Measurements from ENCODE around the gene MFSD2B.
"Not testable (repeated sequence)": the region's sequence is repeated elsewhere in the genome, so short reads cannot be mapped to it uniquely, and the experiment has no call there.

Gene MFSD2B

DNA sequence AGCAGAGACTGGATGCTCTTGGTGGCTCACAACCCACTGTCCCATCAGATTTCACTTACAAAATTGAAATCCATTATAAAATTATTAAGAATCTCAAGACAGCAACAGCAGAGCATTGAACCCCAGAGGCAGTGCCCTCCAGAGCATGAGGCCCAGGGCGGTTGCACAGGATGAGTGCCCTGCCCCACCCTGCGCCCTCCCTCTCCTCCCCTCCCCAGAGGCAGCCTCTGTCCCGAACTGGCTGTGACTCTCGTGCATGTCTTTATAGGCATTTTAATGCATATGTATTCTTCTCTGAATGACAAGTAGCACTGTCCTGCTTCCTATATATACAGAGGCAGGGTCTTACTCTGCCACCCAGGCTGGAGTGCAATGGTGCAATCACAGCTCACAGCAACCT lies 10.4 kb downstream of the MFSD2B start:
- no peak for DNase-seq

DNA sequence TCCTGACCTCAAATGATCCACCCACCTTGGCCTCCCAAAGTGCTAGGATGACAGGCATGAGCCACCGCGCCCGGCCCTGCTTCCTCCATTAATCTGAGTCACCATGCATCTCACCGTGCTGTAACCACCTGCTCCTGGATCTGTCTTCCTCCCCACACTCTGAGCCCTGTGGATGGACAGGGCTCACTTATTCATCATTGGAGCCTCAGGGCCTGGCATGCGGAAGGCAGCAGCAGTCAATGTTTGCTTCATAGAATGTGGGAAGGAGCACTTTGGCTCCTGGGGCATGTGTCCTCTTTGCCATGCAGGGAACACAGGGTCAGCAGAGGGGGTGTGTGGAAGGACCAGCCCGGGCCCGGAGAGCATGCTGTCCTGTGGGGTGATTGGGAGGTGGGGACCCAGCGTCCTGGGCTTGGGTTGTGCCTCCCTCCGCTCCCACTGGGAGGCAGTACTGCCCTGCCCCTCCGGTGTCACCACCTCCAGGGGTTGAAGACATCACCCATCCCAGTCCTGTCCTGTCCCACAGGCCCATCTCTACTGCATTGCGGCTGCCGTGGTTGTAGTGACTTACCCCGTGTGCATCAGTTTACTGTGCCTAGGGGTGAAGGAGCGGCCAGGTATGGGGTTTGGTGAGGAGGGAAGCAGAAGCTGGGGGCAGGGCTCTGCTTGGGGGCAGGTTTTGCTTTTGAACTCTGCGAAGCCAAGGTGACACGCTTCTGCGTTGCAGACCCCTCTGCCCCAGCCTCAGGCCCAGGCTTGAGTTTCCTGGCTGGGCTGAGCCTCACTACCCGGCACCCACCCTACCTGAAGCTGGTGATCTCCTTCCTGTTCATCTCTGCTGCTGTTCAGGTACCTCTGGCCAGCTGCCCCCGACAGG lies 11.5 kb downstream of the MFSD2B start:
- no peak for DNase-seq

DNA sequence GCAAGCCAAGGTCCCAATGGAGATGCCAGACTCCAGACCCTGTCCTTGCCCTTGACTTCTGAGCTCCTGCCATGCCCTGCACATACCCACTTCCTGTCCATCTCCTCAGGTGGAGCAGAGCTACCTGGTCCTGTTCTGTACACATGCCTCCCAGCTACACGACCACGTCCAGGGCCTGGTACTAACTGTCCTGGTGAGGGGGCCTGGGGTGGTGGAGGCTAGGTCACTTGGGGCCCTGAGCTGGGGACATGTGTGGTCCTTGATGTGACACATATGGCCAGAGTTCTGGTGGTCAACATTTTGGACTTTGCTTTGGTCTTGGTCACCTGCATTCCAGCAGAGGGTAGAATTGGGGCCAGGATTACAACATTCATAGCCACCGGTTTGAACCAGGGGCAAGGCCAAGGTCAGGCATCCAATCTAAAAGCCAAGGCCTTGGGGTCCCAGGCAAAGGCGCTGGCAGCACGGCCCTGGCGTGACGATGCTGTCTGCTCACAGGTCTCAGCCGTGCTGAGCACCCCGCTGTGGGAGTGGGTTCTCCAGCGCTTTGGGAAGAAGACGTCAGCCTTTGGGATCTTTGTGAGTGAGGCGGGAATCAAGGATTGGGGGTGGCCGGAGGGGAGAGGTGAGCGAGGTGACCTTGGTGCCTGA lies 12.6 kb downstream of the MFSD2B start:
- no peak for DNase-seq

DNA sequence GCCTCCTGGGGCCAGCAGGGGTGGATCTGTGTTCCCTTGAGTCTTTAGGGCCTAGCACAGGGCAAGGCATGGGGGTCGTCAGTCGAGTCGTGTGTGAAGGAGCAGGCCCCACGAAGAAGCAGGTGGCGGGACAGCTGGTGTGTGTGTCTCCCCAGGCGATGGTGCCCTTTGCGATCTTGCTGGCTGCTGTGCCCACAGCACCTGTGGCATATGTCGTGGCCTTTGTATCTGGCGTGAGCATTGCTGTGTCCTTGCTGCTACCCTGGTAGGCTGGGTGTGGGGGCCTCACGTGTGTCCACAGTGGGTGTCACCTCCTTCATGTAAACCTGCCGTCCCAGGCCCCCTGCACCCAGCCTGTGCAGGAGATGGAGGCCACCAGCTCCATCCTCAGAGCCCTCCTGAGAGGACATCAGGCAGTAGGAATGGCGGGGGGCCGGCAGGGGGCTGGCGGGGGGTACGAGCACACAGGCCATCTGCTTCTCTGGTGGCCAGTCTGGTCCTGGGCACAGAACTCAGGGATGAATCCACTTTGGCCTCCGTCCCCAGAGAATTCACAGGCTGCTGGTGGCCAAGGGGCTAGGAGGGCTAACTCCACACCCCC lies 13.2 kb downstream of the MFSD2B start:
- no peak for DNase-seq

DNA sequence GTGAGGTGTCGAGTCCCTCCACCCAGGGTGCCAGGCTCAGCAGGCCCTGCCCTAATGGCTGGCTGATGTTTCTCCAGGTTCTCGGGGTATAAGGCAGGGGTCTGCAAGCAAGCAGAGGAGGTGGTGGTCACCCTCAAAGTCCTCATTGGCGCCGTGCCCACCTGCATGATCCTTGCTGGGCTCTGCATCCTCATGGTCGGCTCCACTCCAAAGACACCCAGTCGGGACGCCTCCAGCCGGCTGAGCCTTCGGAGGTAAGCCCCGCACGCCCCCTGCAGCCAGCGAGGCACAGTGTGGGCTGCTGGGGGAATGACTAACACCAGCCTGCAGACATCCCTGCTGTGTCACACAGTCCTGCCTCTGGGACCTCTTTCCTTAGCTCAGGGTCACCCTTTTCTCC lies 14.1 kb downstream of the MFSD2B start:
- no peak for DNase-seq

DNA sequence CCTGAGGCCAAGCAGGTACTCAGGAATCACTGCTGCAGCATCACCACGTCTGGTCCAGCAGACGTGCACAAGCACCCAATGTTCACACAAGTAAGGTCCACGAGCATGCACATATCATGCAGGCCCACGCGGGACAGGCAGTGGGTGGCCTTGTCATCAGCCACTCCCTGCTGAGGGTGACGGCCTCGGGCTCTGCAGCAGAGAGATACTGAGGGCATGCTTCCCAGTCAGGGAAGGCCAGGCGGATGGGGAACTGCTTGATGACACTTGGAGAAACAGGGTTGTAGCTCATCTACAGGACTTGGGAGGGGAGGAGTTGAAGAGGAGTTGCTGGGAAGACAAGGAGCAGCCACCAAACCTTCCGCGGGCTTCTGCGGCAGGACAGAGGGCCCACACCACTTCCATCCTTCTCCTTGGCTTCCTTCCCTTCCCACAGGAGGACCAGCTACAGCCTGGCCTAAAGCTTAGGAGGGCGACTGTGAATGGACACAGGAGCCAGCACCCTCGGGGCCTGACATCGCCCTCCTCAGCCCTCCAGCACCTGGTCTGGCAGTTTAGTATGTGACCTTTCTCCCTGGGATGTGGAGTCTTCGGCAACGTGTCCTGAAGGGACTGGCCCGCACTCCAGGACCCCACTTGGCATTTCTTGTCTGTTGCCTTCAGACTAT lies 15.2 kb downstream of the MFSD2B start:
- no peak for DNase-seq

DNA sequence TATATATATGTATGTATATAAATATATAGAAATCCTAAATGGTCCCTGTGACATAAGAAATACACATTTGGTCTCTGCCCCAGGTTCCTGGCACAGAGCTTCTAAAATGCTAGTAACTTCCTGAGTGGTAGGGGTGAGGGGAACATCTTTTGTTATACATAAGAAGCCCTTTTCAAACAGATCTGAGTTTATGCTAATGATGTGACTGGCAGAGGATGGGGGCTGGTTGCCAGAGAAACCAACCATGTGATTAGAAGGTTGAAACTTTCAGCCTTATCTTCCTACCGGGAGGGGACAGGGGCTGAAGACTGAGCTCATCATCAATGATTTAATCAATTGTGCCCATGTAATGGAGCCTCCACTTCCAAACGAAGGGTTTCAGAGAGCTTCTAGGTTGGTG lies 16.3 kb downstream of the MFSD2B start:
- no peak for DNase-seq

DNA sequence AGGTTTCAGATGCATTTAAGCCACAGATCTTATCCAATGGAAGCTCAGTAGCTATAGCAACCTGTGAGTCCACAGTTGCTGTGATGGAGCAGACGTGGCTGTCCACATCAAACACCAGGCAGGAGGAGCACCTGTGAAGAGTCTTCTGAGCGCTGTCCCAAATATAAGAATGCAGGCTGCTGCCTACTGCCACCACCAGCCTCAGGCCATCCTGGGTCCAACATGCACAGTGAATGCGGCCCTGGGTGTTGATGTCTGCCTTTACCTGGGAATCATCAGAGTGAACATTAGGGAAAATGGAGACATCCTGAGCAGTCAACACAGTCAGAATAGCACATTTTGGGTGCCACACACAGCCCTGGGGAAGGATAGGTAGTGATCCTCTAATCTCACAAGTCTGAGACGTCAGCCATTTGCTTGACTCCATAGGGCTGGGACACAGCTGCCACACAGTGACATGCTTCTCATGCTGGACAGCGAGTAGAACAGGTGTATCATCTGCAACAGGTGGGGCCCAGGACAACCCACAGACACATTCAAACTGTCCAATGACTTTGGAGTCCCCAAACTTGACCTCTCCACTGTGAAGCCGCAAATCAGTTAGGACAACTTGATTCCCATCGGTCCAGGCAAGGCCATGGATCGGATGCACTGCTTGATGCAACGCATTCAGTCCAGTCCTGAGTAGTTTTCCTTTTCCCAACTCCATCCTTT lies 29.1 kb downstream of the MFSD2B start:
- DNase-seq = no peak

DNA sequence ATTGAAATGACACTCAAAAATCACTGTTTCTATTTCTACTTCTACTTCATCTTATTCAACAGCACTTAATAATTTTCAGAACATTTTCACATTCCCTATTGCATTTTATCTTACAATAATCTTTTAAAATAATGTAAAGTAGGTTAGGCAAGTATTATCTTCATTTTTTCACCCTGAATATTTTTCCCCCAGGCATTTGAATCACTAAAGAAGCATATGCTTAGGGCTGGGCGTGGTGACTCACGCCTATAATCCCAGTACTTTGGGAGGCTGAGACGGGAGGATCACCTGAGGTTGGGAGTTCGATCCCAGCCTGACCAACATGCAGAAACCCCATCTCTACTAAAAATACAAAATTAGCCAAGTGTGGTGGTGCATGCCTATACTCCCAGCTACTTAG lies 30.6 kb downstream of the MFSD2B start:
- no peak for DNase-seq

DNA sequence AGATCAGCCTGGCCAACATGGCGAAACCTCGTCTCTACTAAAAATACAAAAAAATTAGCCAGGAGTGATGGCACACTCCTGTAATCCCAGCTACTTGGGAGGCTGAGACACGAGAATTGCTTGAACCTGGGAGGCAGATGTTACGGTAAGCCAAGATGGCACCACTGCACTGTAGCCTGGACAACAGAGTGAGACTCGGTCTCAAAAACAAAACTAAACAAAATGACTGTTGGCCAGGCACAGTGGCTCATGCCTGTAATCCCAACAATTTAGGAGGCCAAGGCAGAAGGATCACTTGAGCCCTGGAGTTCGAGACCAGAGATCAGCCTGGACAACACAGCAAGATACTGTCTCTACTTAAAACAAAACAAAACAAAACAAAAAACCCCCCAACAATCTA lies 33.2 kb downstream of the MFSD2B start:
- DNase-seq = not testable (repeated sequence)

DNA sequence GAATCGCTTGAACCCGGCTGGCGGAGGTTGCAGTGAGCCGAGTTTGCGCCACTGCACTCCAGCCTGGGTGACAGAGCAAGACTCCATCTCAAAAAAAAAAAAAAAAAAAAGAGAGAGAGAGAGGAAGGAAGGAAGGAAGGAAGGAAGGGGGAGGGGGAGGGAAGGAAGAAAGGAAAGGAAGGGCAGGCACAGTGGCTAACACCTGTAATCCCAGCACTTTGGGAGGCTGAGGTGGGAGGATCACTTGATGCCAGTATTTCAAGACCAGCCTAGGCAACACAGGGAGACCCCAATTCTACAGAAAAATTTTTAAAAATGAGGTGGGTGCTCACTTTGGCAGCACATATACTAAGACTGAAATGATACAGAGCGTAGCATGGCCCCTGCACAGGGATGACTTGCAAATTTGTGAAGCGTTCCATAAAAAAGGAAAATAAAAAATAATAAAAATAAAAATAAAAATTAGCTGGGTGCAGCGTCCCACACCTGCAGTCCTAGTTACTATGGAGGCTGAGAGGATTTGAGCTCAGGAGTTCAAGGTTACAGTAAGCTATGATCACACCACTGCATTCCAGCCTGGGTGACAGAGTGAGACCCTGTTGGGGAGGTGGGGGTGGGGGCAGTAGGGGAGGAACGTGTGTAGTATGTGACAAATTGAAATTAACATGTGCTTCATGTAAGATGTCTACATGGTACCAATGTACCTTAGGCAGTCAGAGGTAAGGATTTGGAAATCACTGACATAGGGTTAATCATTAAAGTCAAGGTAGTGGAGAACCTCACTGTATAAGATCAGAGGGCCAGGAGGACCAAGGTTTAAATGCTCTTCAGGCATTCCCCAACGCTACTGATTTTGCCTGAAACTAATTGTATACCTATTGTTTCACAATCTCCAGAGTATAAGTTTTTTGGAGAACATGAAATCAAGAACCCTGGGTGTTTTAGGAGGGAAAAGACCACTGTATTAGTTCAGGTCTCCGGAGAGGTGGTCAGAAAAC lies 35.9 kb downstream of the MFSD2B start:
- DNase-seq = no peak

DNA sequence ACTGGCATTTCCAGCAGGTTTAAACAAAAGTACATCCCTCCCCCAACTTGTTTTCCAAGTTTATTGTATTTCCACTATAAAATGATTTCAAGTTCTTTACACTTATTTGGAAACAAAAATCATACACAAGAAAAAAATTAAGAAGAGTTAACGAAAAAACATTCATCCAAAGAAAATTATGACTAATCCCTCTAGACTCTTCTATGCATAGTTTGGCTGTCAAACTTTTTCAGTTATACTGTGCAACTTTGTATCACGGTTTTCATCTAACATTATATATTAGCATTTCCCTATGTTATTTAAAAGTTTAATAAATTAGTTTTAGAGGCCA lies 36.7 kb downstream of the MFSD2B start:
- DNase-seq = no peak

DNA sequence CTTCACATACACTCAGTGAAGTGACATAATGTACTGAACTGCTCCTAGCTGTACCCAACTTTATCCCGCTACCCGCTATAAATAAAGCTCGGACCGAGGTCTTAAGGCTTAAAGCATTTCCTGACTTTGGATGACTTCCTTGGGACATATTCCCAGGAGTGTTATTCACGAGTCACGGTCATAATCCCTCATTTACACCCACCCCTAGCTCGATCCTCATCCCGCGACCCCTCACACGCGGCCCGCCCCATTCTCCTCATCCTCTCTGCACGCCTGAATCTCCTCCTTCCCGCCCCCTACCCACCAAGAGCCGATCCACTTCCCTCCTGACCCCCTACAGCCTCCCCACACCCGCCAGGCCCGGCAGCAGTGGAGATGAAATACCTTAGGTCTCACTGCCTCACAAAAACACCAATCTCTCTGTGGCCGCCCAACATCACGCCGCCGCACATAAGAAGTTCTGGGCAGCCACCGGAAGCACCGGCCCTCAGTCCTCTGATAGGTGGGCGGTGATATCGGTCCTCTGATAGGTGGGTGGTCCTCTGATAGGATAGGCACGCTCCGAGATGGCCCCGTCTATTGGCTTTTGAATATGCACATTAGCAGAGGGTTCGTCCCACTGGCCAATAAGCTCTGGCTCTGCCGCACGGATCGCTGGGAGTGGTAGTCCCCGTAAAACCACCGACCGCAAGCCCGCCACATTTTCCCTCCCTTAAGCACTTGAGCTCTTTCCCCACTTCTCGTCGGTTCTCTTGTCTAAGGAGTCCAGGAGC lies 37.2 kb downstream of the MFSD2B start, which contains the start of gene WDCP:
WDCP (minus strand) TSS at position 462 of the 773 bp plus-strand sequence. CDS start 7,897 bp downstream, outside the sequence.
- DNase-seq = peak; percentile 94

DNA sequence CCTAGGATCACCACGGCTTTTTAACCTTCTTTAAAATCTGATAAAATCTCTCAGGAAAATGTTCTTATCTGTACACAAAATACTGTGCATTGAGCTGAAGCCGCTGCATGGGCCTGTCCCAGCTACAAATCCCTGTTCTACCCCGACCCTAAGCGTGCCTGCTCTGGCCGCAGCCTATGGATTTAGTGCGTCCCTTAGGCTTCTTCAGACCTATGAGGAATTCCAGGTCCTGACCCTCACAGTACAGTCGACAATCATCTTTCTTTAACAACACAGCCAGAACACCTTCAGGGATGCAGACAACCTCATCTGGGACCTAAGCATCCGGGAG lies 37.8 kb downstream of the MFSD2B start:
- DNase-seq = no peak

DNA sequence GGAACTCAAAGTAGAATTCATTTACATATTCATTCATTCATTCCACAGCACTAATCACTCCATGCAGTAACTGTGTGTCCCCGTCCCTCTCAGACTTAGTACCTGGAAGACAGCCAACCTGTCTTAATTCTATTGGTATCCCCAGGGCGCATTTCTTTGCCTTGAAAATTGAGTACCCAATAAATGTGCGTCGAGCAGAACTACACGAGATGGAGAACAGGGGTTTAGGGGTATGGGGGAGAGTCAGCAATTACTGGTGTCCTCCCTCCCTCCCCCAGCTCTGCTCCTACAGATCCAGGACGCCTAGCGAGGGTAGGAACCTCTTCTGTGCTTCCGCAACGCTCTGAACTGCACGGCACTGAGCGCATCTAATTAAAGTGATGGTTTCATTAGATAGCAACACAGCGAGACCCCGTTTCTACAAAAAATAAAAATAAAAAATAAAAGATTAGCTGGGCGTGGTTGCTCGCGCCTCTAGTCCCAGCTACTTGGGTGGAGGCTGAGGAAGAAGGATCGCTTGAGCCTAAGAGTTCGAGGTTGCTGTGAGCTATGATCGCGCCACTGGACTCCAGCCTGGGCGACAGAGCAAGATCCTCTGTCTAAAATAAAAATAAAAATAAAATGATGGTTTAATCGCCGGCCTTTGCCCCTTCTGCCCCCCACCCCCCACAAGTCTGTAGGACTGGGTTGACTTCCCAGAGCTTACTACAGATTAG lies 39.0 kb downstream of the MFSD2B start:
- no peak for DNase-seq

DNA sequence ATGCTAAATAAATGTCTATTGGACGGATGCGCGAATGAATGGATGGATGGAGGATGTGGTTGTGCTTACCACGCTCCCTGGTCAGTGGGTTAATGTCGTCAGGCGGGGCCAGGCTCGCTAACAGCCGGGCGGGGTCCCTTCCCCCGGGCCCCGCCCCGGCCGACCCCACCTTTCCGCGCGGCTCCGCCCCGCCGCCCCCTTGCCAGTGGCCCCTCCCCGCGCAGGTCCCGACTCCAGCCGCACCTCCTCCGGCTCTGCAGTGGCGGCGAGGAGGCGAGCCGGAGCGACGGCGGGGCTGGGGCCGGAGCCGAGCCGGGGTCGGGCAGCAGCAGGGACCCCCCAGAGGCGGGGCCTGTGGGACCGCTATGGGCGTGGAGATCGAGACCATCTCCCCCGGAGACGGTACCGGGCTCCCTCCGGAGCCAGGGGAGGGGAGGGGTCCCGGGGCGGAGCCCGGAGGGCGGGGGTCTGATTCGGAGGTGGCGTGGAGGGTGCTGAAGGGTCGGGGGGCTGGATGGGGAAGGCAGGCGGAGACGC lies 39.7 kb downstream of the MFSD2B start, which contains the start of gene FKBP1B:
FKBP1B (plus strand) TSS at position 257 of the 537 bp plus-strand sequence; CDS start at position 366, 109 bp downstream.
- DNase-seq = peak; percentile 52

DNA sequence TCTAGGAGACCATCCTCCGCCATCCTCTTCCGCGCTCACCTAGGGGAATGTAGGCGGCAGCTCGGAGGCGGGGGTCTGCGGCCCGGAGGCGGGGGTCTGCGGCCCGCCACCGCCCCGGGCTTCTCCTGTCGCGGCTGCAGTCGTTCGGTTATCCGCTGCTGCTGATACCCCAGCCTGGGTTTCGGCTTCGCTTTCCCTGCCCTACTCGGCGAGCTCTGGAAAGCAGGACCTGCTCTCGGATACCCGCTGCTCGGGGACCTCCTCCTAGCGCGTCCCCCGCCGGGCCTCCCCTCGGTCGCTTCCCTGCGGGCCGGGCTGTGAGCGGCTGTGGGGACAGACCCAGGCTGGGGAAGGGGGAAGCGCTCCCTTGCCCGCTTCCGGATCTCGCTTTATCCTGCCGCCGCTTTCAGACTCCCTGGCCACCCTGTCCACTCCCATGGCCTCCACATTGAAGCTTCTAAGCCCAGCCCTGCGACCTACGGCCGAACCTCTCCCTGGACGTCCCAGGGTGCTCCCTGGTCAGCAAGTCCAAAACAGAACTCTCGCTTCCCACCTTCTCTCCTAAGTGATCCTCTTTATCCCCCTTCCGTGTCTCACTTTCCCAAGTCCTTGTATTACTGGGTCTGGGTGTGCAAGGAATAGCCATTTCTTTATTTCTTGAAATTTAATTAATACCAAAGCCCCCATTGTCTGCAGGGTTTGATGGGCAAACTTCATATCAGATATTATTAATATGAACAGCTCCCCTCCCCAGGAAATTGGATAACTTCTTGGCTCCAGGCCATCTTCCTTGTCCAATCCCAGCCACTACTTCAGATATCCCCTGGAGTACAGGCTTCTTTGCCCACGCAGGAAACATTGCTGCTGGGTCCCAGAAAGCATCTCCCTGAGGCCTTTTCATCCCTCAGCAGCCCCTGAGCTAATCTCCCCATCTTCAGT lies 40.4 kb downstream of the MFSD2B start:
- DNase-seq = no peak

DNA sequence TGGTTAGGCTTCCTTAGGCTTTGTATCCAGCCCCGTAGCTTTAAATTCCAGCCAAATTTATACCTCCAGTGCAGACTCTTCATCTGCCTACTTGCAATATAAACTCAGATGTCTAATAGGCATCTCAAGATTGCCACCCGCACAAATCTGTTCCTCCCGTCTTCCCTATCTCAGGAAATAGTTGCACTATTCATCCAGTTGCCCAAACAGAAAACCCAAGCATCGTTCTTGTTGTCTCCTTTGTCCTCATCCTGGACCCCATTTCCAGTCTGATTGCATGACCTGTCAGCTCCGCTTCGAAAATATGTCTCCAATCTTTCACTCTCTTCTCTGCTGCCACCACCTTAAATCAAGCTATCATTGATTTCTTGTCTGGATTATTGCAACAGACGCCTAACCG lies 41.9 kb downstream of the MFSD2B start:
- no peak for DNase-seq

DNA sequence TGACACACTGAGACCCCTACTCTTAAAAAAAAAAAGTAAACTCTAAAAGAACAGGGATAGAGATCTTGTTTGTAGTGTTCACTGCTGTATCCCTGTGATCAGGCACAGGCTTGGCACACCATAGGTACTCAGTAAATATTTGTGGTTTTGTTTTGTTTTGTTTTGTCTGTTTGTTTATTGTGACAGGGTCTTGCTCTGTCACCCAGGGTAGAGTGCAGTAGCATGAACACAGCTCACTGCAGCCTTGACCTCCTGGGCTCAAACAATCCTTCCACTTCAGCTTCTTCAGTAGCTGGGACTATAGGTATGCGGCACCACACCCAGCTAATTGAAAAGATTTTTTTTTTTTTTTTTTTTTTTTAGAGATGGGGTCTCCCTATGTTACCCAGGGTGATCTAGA lies 43.1 kb downstream of the MFSD2B start:
- no peak for DNase-seq

Data from stimulated activated naive CD4-positive, alpha-beta T cell treated with Interleukin-2 at 50 U/mL for 16 hours (primary cell).